CMK (cell line): ENCODE results near the gene CAMSAP1.

Experiments
- DNase-seq: peaks from one replicate; pipeline ENCODE4 v3.0.0-alpha.2; 2010; ENCODE audit warnings: low read depth

The CAMSAP1 gene

GRCh38 chr9:135879237-135879601, 28.1 kb downstream of the CAMSAP1 start:
- DNase-seq, result no peak

GRCh38 chr9:135878528-135879236, 28.7 kb downstream of the CAMSAP1 start:
- no peak for DNase-seq

GRCh38 chr9:135877791-135878527, 29.4 kb downstream of the CAMSAP1 start:
- no peak for DNase-seq

- no peak for DNase-seq
These were observed 30.4 kb downstream of the CAMSAP1 start for GRCh38 chr9:135876936-135877335.

- no peak for DNase-seq
These were observed 32.5 kb downstream of the CAMSAP1 start for GRCh38 chr9:135874859-135875258.

- no peak for DNase-seq
These were observed 37.4 kb downstream of the CAMSAP1 start for GRCh38 chr9:135869909-135870308.

GRCh38 chr9:135865531-135865930, 41.8 kb downstream of the CAMSAP1 start:
- DNase-seq, result no peak

GRCh38 chr9:135864447-135865049, 42.8 kb downstream of the CAMSAP1 start:
- no peak for DNase-seq

GRCh38 chr9:135862809-135863208, 44.5 kb downstream of the CAMSAP1 start:
- DNase-seq, result no peak

- DNase-seq, result no peak
These were observed 48.7 kb downstream of the CAMSAP1 start for GRCh38 chr9:135858491-135859185.

- DNase-seq, result no peak
These were observed 49.5 kb downstream of the CAMSAP1 start for GRCh38 chr9:135857843-135858242.

GRCh38 chr9:135857371-135857786, 50.0 kb downstream of the CAMSAP1 start:
- DNase-seq, result no peak

- DNase-seq, result no peak
These were observed 55.6 kb downstream of the CAMSAP1 start for GRCh38 chr9:135851748-135852147.

- no peak for DNase-seq
These were observed 56.6 kb downstream of the CAMSAP1 start for GRCh38 chr9:135850737-135851136.

GRCh38 chr9:135849181-135849580, 58.2 kb downstream of the CAMSAP1 start:
- no peak for DNase-seq

GRCh38 chr9:135848341-135849047, 58.9 kb downstream of the CAMSAP1 start:
- DNase-seq, result no peak

- DNase-seq, result no peak
These were observed 59.5 kb downstream of the CAMSAP1 start for GRCh38 chr9:135847833-135848232.

GRCh38 chr9:135840539-135840938, 66.8 kb downstream of the CAMSAP1 start:
- DNase-seq, result no peak

GRCh38 chr9:135840107-135840506, 67.2 kb downstream of the CAMSAP1 start:
- DNase-seq, result no peak

GRCh38 chr9:135839516-135839915, 67.8 kb downstream of the CAMSAP1 start:
- DNase-seq, result no peak

- no peak for DNase-seq
These were observed 72.2 kb downstream of the CAMSAP1 start for GRCh38 chr9:135835131-135835530.

- no peak for DNase-seq
These were observed 73.5 kb downstream of the CAMSAP1 start for GRCh38 chr9:135833864-135834263.
